NCI-H187 (cell line): ENCODE results near the gene PRTG.

Experiments used
- DNase-seq, 2 experiments: peaks; one replicate each; lab custom pipeline; 2025; lab: John Stamatoyannopoulos, UW

PRTG gene

DNA sequence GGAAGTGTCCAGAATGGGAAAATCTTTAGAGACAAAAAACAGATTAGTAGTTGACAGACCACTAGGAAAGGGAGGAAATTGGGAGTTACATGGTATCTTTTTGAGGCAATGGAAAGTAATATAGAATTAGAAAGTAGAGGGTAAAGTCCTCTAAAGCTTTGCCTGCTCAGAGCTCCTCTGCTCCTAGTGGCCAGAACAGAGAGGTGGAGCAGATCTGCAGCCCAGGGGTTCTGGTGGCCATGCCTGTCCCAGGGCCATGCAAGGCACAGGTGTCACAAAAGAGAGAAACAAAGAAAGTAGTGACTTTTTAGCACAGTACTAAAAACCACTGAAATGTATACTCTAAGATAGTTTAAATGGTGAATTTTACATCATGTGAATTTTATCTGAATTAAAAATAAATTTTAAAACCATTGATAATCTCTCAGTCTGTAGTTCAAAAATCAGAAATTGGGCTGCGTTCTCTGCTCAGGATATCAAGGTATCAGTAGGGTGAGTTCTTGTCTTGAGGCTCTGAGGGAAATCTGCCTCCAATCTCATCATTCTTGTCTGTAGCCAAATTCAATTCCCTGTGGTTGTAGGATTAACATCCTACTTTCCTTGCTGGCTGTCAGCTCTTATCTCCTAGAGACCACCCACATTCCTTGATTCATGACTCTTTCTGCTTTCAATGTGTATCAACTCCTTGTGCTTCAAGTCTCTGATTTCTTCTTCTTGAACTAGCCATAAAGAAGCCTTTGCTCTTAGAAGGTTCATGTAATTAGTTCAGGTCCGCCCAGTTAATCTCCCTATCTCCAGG is 178.4 kb downstream of the PRTG start:
- DNase-seq, result no peak

DNA sequence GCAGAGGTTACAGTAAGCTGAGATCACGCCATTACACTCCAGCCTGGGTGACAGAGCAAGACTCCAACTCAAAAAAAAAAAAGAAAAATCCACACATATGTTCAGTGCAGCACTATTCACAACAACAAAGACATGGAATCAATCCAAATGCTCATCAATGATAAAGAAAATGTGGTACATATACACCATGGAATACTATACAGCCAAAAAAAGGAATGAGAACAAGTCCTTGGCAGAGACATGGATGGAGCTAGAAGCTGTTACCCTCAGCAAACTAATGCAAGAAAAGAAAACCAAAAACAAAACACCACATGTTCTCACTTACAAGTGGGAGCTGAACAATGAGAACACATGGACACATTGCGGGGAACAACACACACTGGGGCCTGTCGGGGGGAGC is 180.4 kb downstream of the PRTG start:
- no peak for DNase-seq
